HG03439 (cell line): ENCODE data around the gene JCAD.
"Not testable (repeated sequence)": the region's sequence is repeated elsewhere in the genome, so short reads cannot be mapped to it uniquely, and the experiment has no call there.

Experiments used
- ATAC-seq: cut with Tn5 transposase; IDR thresholded peaks from one replicate; pipeline ENCODE4 v1.9.1; 2021; ENCODE audit warnings: mild to moderate bottlenecking, moderate library complexity; ENCODE audit not compliant: unreplicated experiment

Gene JCAD

GRCh38 chr10:29993319-29993915, 66.0 kb downstream of the JCAD start:
- no peak for ATAC-seq

- no peak for ATAC-seq
Observed at GRCh38 chr10:29992914-29993313, 66.5 kb downstream of the JCAD start.

- no peak for ATAC-seq
Observed at GRCh38 chr10:29991382-29991781, 68.0 kb downstream of the JCAD start.

GRCh38 chr10:29987471-29987870, 71.9 kb downstream of the JCAD start:
- ATAC-seq: no peak

GRCh38 chr10:29982997-29983648, 76.3 kb downstream of the JCAD start:
- ATAC-seq: no peak

GRCh38 chr10:29981510-29981909, 77.9 kb downstream of the JCAD start:
- no peak for ATAC-seq

- ATAC-seq: no peak
Observed at GRCh38 chr10:29980084-29980483, 79.3 kb downstream of the JCAD start.

- not testable (repeated sequence) for ATAC-seq
Observed at GRCh38 chr10:29979421-29979779, 80.0 kb downstream of the JCAD start.

- no peak for ATAC-seq
Observed at GRCh38 chr10:29977171-29977570, 82.2 kb downstream of the JCAD start.

- no peak for ATAC-seq
Observed at GRCh38 chr10:29976134-29976533, 83.3 kb downstream of the JCAD start.

- no peak for ATAC-seq
Observed at GRCh38 chr10:29974773-29975172, 84.6 kb downstream of the JCAD start.

GRCh38 chr10:29973921-29974320, 85.5 kb downstream of the JCAD start:
- ATAC-seq: no peak

GRCh38 chr10:29970576-29970975, 88.8 kb downstream of the JCAD start:
- ATAC-seq: no peak

GRCh38 chr10:29970012-29970396, 89.4 kb downstream of the JCAD start:
- no peak for ATAC-seq

- no peak for ATAC-seq
Observed at GRCh38 chr10:29969255-29970011, 90.0 kb downstream of the JCAD start.

GRCh38 chr10:29968585-29968984, 90.8 kb downstream of the JCAD start:
- ATAC-seq: no peak

GRCh38 chr10:29966269-29966668, 93.1 kb downstream of the JCAD start:
- ATAC-seq: no peak
